ENCODE results near the gene MED27.

The MED27 gene

DNA sequence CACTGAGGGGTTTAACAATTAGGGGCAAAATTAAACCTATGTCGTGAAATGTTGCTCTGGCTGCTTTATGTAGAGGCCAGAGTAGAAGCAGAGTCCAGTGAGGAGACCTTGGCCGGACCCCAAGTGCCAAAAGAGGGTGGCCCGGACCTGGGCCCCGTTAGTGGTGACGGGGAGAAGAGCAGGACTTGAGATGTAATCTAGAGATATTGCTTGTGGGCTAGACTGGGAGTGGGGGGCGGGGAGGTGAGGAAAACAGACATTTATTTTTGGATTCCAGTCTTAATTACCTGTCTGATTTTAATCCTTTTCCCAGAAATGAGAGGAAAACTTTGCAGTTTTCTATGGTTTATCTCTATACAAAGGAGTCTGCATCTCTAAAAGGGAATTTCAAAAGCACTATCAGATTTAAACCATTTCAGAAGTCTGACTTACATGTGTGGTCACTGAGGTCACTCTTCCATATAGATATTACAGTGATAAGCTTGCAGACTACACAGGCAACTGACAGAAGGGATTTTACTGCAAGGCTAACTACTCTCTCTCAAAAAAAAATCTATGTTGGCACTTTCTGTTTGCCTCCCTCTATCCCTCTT, 108.1 kb downstream of the MED27 start:
- DNase-seq (ENCODE audit: low spot score): no peak
- TF ChIP-seq, protein P1, sequence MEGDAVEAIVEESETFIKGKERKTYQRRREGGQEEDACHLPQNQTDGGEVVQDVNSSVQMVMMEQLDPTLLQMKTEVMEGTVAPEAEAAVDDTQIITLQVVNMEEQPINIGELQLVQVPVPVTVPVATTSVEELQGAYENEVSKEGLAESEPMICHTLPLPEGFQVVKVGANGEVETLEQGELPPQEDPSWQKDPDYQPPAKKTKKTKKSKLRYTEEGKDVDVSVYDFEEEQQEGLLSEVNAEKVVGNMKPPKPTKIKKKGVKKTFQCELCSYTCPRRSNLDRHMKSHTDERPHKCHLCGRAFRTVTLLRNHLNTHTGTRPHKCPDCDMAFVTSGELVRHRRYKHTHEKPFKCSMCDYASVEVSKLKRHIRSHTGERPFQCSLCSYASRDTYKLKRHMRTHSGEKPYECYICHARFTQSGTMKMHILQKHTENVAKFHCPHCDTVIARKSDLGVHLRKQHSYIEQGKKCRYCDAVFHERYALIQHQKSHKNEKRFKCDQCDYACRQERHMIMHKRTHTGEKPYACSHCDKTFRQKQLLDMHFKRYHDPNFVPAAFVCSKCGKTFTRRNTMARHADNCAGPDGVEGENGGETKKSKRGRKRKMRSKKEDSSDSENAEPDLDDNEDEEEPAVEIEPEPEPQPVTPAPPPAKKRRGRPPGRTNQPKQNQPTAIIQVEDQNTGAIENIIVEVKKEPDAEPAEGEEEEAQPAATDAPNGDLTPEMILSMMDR (IDR thresholded peaks at IDR 0.05; ENCODE audit: borderline replicate concordance, control extremely low read depth, extremely low read depth, insufficient read depth, missing control alignments): no peak
- in situ Hi-C loops (cut with MboI; ENCODE audit: low sequenced_read_pairs, unreplicated experiment): no loop called here

DNA sequence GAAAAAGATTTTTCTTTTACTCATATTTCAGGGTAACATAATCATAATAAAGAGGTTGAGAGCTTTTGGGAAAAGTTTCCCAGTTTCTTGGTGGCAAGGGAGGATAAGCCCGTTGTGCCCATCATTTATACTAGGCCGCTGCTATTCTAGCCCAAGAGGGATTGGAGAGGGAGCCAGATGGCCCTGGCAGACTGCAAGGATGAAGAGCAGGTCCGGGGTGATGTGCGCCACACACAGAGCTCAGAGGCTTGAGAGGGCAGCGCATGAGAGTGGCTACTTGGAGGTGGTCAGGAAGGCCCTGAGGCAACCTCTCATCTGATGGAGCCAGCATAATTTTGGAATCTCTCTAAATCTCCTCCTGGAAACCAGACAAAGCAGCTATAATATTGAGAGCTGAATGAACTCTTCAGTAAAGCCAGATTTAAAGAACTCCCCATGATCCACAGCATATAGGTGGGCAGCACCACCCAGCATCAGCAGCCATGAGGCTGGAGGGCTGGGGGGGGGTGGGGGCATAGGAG, 110.1 kb downstream of the MED27 start:
- in situ Hi-C loops (cut with MboI; ENCODE audit: low sequenced_read_pairs, unreplicated experiment): no loop called here
- TF ChIP-seq, protein P1 (IDR thresholded peaks at IDR 0.05; ENCODE audit: borderline replicate concordance, control extremely low read depth, extremely low read depth, insufficient read depth, missing control alignments): no peak
- no peak for DNase-seq (ENCODE audit: low spot score)

DNA sequence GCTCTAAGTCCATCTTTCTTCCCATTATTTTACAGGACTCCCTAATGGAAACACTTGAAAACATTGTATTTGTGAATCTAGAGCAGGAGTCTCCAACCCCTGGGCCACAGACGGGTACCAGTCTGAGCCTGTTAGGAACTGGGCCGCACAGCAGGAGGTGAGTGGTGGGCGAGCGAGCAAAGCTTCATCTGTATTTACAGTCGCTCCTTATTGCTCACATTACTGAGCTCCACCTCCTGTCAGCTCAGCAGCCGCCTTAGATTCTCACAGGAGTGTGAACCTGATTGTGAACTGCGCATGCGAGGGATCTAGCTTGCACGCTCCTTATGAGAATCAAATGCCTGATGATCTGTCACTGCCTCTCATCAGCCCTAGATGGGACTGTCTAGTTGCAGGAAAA, 111.0 kb downstream of the MED27 start:
- no peak for DNase-seq (ENCODE audit: low spot score)
- in situ Hi-C loops (cut with MboI; ENCODE audit: low sequenced_read_pairs, unreplicated experiment): no loop called here
- TF ChIP-seq, protein P1 (IDR thresholded peaks at IDR 0.05; ENCODE audit: borderline replicate concordance, control extremely low read depth, extremely low read depth, insufficient read depth, missing control alignments): no peak

DNA sequence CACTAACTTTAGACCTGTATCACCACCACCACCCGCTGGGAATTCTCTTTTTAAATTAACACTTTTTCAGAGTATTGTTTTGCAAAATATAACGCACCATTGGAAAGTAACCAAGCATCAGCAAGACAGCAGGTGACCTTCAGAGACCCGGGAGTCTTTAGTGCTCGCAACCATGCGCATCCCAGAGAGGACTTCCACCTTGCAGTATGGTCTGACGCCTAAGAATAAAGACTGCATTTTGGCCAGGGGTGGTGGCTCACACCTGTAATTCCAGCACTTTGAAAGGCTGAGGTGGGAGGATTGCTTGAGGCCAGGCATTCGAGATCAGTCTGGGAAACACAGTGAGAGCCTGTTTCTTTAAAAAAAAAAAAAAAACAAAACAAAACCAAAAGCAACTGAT, 113.8 kb downstream of the MED27 start:
- TF ChIP-seq, protein P1 (IDR thresholded peaks at IDR 0.05; ENCODE audit: borderline replicate concordance, control extremely low read depth, extremely low read depth, insufficient read depth, missing control alignments): no peak
- in situ Hi-C loops (cut with MboI; ENCODE audit: low sequenced_read_pairs, unreplicated experiment): no loop called here

DNA sequence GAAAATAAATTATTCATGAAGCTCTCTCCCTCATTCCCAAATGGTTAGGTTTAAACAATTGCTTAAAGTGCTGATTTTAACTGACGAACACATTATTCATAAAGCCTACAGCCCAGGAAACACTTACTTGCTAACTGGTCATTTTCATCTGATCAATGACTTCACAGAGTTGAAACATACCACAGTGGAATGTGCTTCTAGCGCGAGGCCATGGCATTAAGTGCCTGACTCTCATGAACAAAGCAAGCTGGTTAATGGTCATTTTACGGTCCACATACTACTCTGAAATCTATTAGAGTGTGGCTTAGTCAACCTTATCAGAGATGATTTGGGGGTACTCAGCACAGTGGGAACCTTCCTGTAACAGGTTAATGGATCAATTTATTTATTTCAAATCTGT, 114.6 kb downstream of the MED27 start:
- TF ChIP-seq, protein P1 (IDR thresholded peaks at IDR 0.05; ENCODE audit: borderline replicate concordance, control extremely low read depth, extremely low read depth, insufficient read depth, missing control alignments): no peak
- no peak for DNase-seq (ENCODE audit: low spot score)
- in situ Hi-C loops (cut with MboI; ENCODE audit: low sequenced_read_pairs, unreplicated experiment): no loop called here

More for the DNA sequence above, 113.8 kb downstream of the MED27 start:
- DNase-seq (ENCODE audit: low spot score): no peak

DNA sequence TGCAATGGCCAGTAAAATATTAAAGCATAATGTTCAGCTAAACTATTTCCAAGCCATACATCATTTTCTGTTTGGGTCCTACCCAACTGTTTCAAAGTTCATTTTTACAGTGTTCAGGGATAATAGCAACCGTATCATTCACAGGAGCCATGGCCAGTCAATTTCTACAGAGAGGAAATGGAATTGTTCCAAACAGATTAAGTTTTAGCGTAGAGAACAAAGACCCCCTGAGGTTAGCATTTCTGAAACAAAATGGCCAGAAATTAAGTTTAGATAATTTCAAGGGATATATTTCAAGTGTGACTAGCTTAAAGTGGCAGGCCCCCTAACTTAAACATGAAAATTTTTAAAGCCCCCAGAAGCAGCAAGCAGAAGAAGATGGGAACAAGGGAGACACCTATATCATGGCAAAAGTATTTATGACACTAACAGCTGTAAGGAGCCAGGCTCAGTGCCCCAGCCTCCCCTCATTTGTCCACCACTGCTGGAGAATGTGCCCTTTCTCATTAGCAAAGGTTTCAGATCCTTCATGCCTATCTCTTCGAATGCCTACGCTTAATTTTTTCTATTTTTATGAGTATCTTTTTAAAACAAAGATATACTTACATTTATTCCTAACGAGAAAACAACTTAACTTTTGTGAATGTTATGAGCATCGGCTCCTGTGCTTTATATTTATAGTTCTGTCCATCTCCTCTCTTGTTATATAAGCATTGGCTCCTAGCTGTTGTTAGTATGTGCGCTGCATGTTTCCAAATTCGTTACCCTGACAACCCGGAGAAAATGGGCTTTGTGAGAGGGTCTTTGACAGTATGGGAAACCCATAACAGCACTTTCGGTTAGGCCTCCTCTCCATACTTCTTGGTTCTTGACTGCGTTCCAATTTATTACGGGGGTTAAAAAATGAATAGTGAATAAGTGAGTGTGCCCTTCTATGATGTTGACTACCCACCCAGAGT, 116.3 kb downstream of the MED27 start:
- in situ Hi-C loops (cut with MboI; ENCODE audit: low sequenced_read_pairs, unreplicated experiment): no loop called here
- TF ChIP-seq, protein P1 (IDR thresholded peaks at IDR 0.05; ENCODE audit: borderline replicate concordance, control extremely low read depth, extremely low read depth, insufficient read depth, missing control alignments): no peak
- DNase-seq (ENCODE audit: low spot score): no peak
